Measurements from ENCODE around the gene TMEM126B.
A peak's percentile ranks its signal among the peaks of the same experiment; 100 is the strongest.
"Not testable (repeated sequence)": the region's sequence is repeated elsewhere in the genome, so short reads cannot be mapped to it uniquely, and the experiment has no call there.

TMEM126B gene

DNA sequence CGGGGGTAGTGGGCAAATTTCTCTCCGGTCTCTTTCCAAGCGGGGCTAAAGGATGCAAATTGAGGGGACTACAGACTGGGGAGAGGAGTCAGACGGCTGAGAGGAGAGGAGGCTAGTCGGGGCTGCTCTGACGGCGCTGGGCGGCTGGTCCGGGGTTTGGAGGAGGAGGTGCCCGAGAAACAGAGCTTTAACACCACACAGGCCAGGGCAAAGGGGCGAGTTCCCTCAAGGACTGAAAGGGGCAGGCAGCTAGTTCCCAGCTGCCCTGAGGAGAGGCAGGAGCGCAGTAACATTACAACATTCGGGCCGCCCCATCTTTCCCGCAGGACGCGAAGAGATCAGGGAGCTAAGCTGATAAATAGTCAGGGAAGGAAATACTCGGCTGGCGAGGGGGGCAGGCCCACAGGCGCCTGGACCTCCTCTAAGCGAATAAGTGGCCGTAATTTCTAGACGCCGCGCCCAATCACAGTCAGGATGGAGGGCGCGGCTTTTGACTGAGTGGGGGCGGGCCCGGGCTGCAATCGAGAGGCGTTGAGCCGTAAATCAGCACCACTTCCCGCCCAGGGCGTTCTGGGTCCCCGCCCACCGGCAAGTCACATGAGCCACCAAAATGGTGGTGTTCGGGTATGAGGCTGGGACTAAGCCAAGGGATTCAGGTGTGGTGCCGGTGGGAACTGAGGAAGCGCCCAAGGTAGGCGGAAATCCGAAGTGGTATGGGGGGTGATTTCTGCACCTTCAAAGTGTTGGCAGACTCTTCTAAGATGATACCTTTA lies at the start of gene TMEM126B:
TMEM126B (plus strand) TSS at position 596 of the 773 bp plus-strand sequence; CDS start at position 611, 15 bp downstream.
- DNase-seq: peak; percentile 64

DNA sequence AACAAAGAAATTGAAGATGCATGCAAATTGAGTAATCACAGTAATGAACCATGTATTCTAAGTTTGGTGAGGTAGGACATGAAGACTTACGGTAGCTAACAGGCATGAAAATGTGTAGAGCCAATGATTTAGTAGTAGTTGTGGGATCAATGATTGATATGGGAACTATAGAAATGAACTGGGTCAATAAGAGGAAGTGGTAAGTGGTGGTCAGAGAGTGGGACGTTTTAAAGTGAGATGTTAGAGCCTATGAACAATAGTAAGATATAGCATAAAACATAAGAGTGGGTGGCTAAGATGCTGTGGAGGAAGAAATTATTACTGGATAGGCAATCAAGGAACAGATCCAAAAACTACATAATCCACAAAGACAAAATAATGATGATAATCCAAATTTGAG lies 46.3 kb upstream of the TMEM126B start:
- DNase-seq: no peak

DNA sequence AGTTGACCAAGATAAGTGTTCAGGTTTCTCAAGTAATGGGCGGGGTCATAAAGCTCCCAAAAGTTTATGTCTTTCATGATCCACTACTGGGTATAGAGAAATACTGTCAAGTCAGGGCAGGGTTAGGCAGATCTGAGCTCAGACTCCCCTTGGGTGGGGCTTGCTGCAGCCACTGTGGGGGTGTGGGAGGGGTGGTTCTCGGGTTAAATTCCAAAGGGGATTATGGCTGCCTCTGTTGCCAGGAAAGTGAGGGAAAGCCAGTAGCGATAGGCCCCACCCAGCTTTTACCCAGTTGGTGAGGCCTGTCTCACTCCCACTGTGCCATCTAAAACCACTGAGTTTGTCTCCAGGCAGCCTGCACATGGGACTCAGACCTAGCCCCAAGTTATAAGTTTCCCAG lies 39.0 kb upstream of the TMEM126B start:
- no peak for DNase-seq

DNA sequence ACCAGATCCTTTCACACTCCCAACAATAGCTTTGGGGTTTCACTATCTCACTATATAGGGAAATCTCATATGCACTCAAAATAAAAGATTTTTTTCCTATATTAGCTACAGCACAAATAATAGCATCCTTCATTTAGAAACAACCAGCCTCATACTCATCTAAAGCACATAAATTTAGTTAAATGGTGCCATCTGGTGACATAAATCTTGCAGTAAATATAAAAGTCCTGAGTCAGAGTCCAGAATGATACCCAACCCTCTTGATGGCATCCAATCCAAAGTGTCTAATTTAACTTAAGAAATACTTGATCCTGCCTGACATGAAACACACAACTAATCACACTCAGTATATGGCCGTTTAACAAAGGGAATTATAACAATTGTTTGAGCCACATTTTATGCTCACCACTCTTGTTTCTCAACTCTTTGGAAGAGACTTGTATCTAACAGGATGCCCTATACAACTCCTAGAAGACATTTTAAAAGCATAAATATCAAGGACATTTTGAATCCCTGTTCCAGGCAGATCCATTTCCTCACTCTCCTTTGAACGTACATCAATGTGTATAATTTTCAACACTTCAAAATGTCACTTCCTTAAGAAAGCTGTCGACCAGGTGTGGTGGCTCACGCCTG lies 37.4 kb upstream of the TMEM126B start:
- no peak for DNase-seq

DNA sequence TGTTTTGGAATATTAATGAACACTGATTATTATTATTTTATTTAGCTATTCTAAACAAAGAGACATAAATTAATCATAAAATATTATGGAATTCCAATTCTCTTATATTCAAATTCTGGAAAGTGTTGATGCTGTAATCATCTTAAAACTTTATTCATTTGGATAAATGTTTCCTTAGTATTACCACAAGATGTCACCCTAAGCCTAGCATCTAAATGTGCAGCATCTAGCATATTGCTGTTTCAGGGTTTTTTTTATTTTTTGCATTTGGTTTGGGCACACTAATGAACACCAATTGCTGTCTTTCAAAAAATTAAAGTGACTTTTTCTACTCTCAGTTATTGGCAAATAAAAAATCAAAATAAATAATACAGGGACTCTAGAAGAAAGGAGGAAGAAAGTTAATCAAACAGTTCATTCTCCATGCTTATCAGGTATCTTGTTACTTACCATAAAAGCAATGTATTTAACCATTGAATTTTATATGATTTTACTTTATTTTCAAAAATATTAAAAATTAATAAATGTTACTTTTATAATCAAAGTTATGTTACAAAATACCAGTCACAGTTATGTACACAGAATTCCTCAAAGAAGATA lies 33.0 kb upstream of the TMEM126B start:
- DNase-seq: no peak

DNA sequence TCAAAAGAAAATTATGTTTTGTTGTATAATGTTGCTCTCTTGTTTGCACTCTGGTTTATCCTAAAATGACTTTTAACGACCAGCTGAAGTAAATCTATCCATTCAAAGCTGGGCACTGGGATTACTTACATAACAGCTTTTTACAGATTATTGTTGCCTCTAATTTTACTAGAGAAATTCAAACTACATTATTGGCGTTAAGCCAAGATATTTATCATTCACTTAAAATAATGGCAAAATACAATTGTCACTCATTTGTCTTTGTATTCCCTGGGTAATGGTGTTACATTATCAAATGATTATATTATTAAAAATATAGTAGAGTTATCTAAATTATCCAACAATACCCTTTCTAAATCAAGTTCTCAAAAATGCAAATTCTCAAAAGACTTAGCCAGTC lies 31.5 kb upstream of the TMEM126B start:
- no peak for DNase-seq

DNA sequence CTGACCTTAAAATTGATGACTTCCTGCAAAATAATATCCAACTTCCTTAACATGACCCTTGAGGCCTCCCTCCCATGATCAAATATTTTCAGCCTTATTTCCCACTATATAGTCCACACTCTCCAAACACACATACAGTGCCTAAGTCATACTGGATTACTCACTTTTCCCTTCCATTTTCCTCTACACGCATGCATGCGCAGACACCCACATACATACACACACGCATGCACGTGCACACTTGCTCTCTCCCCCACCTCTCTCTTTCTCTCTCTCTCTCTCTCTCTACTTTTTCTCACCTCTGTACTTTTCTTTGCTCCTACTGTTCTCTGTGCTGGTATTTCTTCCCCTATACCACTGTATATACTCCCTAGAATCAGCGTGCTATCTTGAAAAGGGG lies 29.3 kb upstream of the TMEM126B start:
- no peak for DNase-seq

DNA sequence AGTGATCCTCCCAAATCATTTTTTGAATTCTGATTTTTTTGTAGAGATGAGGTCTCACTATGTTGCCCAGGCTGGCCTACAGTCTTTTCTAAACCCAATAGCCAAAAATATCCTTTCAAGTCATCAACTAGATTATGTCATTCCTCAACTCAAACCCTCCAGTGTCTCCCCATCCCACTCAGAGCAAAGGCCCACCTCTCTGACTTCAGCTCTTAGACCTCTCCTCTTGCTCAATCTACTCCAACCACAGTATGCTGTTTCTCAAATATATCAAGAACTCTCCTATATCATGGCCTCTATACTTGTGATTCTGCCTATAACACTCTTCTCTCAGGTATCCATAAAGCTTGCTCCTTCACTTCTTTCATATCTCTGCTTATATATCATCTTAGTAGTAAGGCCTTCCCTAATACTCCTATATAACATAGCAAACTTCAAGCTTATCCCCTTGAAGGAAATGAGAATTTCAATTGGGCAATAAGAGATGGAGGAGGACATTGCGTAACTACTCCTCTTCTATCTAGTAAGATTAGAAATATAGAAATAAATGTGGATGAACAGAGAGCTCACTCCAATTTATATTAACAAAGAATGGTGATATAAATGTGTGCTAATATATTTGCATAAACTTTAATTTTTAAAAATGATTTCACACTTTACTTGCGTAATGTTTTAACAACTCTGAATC lies 25.7 kb upstream of the TMEM126B start:
- no peak for DNase-seq

DNA sequence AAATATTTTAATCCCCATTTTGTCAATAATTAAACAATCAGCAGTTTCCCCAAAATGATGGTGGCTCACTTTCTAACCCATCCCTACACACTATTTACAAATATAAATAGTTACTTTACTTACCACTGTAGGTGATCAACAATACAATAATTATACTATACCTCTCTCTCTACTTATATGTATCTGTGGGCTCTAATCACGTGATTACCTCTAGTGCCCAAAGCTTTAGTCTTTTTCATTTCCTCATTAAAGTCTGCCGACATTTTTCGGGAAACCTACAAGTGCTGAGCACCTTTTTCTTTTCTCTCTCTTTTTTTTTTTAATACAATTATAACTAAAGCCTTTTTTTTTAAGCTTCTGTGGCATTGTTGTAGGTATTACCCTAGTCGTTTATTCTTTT lies 25.2 kb upstream of the TMEM126B start:
- no peak for DNase-seq

DNA sequence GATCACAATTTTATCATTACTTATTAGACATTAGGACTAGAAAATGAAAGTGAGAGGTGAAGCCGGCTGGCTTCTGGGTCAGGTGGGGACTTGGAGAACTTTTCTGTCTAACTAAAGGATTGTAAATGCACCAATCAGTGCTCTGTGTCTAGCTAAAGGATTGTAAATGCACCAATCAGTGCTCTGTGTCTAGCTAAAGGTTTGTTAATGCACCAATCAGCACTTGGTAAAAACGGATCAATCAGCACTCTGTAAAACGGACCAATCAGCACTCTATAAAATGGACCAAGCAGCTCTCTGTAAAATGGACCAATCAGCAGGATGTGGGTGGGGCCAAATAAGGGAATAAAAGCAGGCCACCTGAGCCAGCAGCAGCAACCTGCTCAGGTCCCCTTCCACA lies 22.2 kb upstream of the TMEM126B start:
- DNase-seq: not testable (repeated sequence)

DNA sequence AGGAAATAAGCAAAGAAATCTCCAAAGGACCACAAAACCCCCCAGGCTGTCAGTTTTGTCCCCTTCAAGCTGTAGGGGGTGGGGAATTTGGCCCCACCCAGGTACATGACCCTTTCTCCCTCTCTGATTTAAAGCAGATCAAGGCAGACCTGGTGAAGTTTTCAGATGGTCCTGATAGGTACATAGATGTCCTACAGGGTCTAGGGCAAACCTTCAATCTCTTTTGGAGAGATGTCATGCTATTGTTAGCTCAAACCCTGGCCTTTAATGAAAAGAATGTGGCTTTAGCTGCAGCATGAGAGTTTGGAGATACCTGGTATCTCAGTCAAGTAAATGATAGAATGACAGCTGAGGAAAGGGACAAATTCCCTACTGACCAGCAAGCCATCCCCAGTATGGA lies 19.8 kb upstream of the TMEM126B start:
- DNase-seq: not testable (repeated sequence)

DNA sequence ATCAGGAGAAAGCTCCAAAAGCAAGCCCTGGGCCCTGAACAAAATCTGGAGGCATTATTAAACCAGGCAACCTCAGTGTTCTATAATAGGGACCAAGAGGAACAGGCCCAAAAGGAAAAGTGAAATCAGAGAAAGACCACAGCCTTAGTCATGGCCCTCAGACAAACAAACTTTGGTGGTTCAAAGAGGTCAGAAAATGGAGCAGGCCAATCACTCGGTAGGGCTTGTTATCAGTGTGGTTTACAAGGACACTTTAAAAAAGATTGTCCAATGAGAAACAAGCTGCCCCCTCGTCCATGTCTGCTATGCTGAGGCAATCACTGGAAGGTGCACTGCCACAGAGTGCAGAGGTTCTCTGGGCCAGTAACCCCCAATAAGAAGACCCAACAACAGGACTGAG lies 19.1 kb upstream of the TMEM126B start:
- not testable (repeated sequence) for DNase-seq

DNA sequence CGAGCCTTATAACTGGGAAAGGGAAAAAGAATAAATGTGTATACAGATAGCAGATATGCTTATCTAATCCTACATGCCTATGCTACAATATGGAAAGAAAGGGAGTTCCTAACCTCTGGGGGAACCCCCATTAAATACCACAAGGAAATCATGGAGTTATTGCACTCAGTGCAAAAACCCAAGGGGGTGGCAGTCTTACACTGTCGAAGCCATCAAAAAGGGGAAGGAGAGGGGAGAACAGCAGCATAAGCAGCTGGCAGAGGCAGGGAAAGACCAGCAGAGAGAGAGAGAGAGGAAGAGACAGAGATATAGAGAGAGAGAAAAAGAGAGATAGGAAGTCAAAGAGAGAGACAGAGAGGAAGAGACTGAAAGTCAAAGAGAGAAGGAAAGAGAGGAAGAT lies 16.8 kb upstream of the TMEM126B start:
- not testable (repeated sequence) for DNase-seq

DNA sequence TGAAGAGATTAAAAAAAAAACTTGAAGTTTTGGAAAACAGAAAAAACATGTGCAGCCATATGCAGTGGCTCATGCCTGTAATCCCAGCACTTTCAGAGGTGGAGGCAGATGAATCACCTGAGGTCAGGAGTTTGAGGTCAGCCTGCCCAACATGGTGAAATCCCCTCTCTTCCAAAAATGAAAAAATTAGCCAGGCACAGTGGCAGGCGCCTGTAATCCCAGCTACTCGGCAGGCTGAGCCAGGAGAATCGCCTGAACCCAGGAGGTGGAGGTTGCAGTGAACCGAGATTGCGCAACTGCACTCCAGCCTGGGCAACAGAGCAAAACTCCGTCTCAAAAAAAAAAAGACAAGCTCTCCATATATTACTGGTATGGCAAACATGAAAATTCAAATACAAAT lies 8.9 kb upstream of the TMEM126B start:
- no peak for DNase-seq

DNA sequence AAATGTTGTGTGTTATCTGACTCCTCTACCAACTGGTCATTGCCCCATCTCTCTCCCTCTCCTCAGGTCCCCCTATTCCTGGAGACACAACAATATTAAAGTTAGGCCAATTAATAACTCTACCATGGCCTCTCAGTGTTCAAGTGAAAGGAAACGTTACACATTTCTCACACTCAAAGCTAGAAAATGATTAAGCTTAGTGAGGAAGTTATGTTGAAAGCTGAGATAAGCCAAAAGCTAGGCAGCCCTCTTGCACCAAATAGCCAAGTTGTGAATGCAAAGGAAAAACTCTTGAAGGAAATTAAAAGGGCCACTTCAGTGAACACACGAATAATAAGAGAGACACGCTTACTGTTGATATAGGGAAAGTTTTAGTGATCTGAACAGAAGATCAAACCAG lies 8.1 kb upstream of the TMEM126B start:
- no peak for DNase-seq

DNA sequence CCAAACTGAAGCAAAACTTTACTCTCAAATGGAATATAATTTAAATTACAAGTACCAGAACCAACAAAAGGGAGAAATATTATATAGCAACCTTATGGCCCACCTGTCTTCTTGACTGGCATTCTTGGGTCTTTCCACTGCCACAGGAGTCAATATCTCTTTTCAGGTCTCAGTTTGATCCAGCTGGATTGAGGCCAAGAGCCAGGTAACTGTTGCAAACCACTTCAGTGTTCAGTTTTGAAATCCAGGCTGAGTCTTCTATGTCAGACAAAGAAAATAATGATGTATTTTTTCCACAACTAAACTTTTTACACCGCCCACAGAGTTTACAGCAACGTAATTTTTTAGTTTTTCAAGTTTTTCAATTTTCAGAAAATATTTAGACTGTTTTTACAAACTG lies 1.9 kb upstream of the TMEM126B start:
- no peak for DNase-seq

DNA sequence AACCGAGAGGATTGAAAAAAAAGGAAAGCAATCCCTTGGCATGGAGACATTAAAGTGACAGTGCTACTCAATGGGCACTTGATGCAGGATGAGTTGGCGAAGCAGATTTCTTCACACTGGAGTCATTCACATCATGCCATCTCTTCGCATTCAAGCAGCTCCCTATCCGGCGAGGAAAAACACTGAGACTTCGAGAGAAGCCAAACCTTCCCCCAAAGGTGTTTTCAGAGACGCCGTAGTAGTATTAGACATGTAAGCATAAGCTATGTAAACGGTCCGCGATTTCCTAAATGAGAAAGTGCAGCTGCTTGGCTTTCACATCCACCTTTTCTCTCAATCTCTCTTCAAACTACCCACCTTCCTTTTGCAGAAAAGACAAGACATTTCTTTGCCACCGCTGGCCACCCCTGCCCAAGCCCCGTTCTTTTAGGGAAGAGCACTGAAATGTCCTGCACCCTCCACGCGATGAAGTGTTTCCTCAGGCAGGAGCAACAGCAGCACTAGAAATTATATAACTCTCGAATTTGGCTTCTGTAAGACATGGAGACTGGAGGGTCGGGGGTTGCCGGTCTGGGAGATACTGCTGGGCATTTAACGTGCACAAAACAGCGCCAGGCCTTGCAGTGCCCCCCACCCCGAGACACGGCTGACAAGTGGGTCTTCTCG lies 928 bp upstream of the TMEM126B start, which contains the start of gene DLG2:
DLG2 (minus strand) TSS at position 13 of the 666 bp plus-strand sequence.
- DNase-seq: no peak

DNA sequence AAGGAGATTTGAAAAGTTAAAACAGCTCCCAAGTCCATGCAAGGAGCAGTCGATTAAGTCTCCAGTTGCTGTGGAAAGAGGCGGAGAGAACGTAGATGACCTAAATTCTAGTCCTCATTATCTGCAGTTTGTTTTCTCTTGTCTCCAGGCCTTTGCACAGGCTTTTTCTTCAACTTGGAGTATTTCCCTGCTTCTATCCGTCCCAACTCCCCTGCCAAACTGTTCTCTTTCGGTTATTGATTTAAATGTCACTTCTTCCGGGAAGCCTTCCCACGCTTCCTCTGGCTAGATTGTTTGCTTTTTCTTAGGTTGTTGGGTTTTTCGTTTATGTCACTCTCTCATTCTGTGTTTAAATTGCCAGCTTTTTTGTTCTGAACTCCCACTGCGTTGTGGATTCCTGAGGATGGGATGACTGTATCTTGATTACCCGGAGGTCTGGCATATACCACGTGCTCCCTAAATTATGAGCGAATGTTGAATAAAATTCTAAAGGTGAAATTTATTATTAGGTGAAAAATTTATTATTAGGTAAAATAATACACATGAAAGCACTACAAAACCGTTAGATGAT lies 463 bp downstream of the TMEM126B start:
- DNase-seq: no peak

DNA sequence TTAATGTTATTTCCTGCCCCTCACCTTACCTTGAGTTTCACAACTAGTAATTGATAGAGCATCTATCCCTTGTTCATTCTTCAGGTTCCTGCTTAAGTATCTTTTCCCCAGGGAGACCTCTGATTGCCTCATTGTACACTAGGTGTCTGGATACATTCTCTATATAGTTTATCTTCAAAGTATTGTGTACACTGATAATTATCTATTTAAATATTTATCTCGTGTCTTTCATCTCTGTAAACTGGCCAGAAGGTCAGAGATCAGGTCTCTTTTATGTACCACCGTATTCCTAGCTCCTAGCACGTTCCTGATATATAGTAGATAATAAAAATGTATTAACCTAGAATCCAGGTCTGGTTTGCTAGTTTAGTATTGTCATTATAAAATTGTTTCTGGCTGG lies 6.4 kb downstream of the TMEM126B start:
- DNase-seq: no peak

DNA sequence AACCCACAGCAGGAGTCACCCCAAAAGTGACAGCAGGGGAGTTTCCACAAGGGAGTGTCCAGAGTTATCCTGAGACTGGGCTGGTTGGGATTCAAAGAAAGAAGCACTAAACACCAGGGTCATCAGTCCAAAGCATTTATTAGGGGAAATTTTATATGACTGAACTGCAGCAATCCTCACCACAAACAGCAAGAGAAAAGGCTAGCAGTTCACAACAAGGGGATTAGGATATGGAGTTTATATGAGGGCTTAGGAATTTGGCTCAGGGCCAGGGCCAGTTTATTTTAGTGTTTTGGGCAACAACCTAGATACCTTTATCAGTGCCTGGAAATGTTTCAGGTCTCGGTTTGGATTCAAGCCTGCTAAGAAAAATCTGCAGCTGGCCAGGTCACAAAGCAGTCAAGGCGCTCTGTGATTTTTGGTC lies 14.8 kb downstream of the TMEM126B start:
- no peak for DNase-seq

DNA sequence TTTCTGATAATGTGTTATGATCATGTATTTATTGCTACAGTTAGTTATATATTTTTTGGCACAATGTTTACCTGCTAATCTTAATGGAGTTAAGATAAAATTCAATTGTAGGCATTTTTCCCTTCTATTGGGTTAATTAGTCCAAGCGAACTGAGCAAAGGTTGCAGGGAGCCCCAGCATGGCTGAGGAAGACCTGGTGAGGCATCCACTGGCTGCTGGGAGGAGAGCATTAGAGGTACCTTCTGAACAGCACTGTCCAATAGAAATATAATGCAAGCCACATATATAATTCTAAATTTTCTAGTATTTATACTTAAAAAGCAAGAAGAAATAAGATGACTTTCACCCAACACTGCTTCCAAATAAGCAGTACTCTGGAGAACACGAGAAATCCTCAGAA lies 18.7 kb downstream of the TMEM126B start:
- DNase-seq: no peak

DNA sequence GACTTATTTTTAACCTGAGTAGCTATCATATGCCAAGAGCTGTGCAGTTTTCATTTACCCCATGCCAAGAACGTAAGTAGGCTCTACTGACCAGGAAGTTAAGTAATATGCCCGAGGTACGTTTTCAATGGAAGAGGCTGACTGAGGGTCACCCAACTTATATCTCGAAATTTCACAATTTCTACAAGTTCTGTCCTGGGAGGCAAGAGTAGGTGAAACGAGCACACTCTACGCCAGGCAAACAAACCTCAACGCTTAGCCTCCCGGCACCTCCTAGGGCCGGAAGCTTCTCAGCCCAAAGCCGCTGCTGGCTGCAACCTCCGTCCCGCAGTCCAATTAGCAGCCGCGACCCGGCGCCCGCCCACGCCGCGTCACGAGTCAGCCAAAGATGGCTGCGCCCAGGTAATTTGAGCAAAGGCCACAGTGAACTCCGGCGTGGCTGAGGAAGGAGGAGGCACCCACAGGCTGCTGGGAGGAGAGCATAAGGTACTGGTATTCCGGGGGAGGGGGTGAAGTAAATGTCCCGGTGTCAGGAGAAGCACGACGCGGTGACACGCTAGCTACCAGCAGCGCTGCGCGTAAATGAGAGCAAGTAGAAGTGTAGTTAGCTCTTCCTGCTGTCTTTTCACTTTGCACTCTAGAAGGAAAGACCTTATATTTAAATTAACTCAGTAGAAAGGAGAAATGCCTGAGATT lies 19.4 kb downstream of the TMEM126B start, which contains the start of gene TMEM126A:
TMEM126A (plus strand) TSS at position 364 of the 696 bp plus-strand sequence. CDS start 2,289 bp downstream, outside the sequence.
- peak; percentile 8 for DNase-seq

Measured in GOT3 (cell line).